HG02610 (cell line): ENCODE measurements around the gene PASK.
"Not testable (repeated sequence)": the region's sequence is repeated elsewhere in the genome, so short reads cannot be mapped to it uniquely, and the experiment has no call there.

Source experiments
- ATAC-seq: cut with Tn5 transposase; IDR thresholded peaks from one replicate; pipeline ENCODE4 v1.9.1; 2021; ENCODE audit warnings: mild to moderate bottlenecking, moderate library complexity; ENCODE audit not compliant: unreplicated experiment

PASK gene

GRCh38 chr2:241108271-241109209, 40.7 kb downstream of the PASK start:
- ATAC-seq, result no peak

- no peak for ATAC-seq
Measured at GRCh38 chr2:241107031-241107783, 42.1 kb downstream of the PASK start.

- ATAC-seq, result no peak
Measured at GRCh38 chr2:241105641-241106040, 43.6 kb downstream of the PASK start.

- ATAC-seq, result not testable (repeated sequence)
Measured at GRCh38 chr2:241104611-241105010, 44.7 kb downstream of the PASK start.

- no peak for ATAC-seq
Measured at GRCh38 chr2:241103176-241103595, 46.1 kb downstream of the PASK start.

GRCh38 chr2:241102239-241102803, 47.0 kb downstream of the PASK start, which contains the start of gene MTERF4:
TSS of gene MTERF4 (minus strand) at chr2:241102287. CDS start at chr2:241102273, 14 bp downstream.
- ATAC-seq, result peak; percentile 82

- no peak for ATAC-seq
Measured at GRCh38 chr2:241099246-241099645, 50.0 kb downstream of the PASK start.

- ATAC-seq, result peak; percentile 47
Measured at GRCh38 chr2:241096979-241097378, 52.3 kb downstream of the PASK start.

GRCh38 chr2:241095594-241096290, 53.5 kb downstream of the PASK start:
- ATAC-seq, result no peak

- ATAC-seq, result no peak
Measured at GRCh38 chr2:241094924-241095420, 54.3 kb downstream of the PASK start.

- no peak for ATAC-seq
Measured at GRCh38 chr2:241094172-241094571, 55.1 kb downstream of the PASK start.

GRCh38 chr2:241093133-241093781, 56.0 kb downstream of the PASK start:
- ATAC-seq, result not testable (repeated sequence)

GRCh38 chr2:241092677-241093076, 56.6 kb downstream of the PASK start:
- ATAC-seq, result no peak

GRCh38 chr2:241091734-241092445, 57.4 kb downstream of the PASK start:
- ATAC-seq, result no peak

- ATAC-seq, result no peak
Measured at GRCh38 chr2:241091201-241091600, 58.1 kb downstream of the PASK start.

GRCh38 chr2:241088791-241089732, 60.2 kb downstream of the PASK start:
- ATAC-seq, result no peak

- peak; percentile 47 for ATAC-seq
Measured at GRCh38 chr2:241088376-241088775, 60.9 kb downstream of the PASK start.
